NB4 (cell line): ENCODE measurements around the gene SPTAN1.

Source experiments
- CTCF ChIP-seq: IDR thresholded peaks from one replicate; pipeline ENCODE4 v1.5.1; 2012; ENCODE audit warnings: low read depth, low read length
- MAX ChIP-seq: IDR thresholded peaks from 2 replicates; pipeline ENCODE4 v1.6.1; 2011; ENCODE audit warnings: low read depth, low read length
- POLR2A ChIP-seq: IDR thresholded peaks from 2 replicates; pipeline ENCODE4 v1.6.1; 2011; ENCODE audit warnings: mild to moderate bottlenecking; ENCODE audit not compliant: insufficient read length; ENCODE audit errors: extremely low read depth

GRCh38 chr9:128619127-128619526 lies 66.7 kb downstream of the SPTAN1 start:
- TF ChIP-seq CTCF (no peak), POLR2A (no peak), MAX (no peak)
